K562 (cell line): ENCODE results near the gene STAB1. TPM values are rescaled to one million over a fixed set of nuclear protein-coding genes. Genes with fewer than 3 reads are reported as not detected.

Experiments
- ATAC-seq: fragments of 200-7000 bp; cut with Tn5 transposase; 3 replicates; pipeline ENCODE4 v1.9.1; 2020; ENCODE audit warnings: moderate library complexity
- BruUV-seq: library from RNA; stranded (reverse); fragments of 400-500 nt; replicated peaks from 2 replicates; lab custom pipeline; 2021; lab: Mats Ljungman, UMichigan
- CTCF ChIA-PET: fragments of 300-600 bp; formaldehyde crosslinking; extraction: SDS; loops from one replicate; lab custom pipeline; 2021; ENCODE audit warnings: low intra/inter-chr PET ratio; lab: Yijun Ruan, JAX
- POLR2A ChIA-PET: fragments of 300-600, 350-650 bp; sonication (Branson Sonifier 250); formaldehyde crosslinking; extraction: SDS; loops from one replicate; lab custom pipeline; 2021; ENCODE audit warnings: antibody characterized with exemption, inconsistent platforms; lab: Yijun Ruan, JAX
- DNase-seq, 4 experiments: peaks; one replicate each; pipeline versions ENCODE4 v3.0.0 to v3.0.0-alpha.2; 2011 to 2018; ENCODE audit warnings: low spot score in 3 of 4, mixed read lengths in 3 of 4; ENCODE audit errors: extremely low read depth in 1 of 4
- FAIRE-seq: peaks from 2 replicates; lab custom pipeline; 2011; peaks lifted over from hg19 to GRCh38; lab: Jason Lieb, UNC
- H2AFZ ChIP-seq: 2 replicates; pipeline ENCODE4 v1.6.0; 2011; ENCODE audit warnings: low read depth, low read length, control low read depth, inconsistent platforms
- H3K27ac ChIP-seq: fragments of 200-600 bp; 3 replicates; pipeline ENCODE4 v1.8.0; 2011; ENCODE audit warnings: low read depth, mild to moderate bottlenecking, control low read depth, inconsistent platforms, low read length, moderate library complexity, mixed read lengths; ENCODE audit errors: extremely low read depth
- H3K27me3 ChIP-seq, 2 experiments: fragments of 300-600 bp in 1 of 2; 2 replicates in 1 of 2; 3 replicates in 1 of 2; pipeline versions ENCODE4 v1.6.0 to v1.8.0; 2011; ENCODE audit warnings: inconsistent platforms in 2 of 2, low read length in 2 of 2, mild to moderate bottlenecking in 1 of 2, mixed read lengths in 1 of 2, moderate library complexity in 1 of 2; ENCODE audit not compliant: control insufficient read depth in 2 of 2, insufficient read depth in 2 of 2
- H3K36me3 ChIP-seq: fragments of 300-600 bp; 3 replicates; pipeline ENCODE4 v1.8.0; 2011; ENCODE audit warnings: mild to moderate bottlenecking, low read length, inconsistent platforms; ENCODE audit not compliant: control insufficient read depth, insufficient read depth
- H3K4me1 ChIP-seq, 2 experiments: fragments of 200-600 bp in 1 of 2; replicated peaks in 1 of 2; 2 replicates in 1 of 2; 3 replicates in 1 of 2; pipeline versions ENCODE4 v1.5.1 to v1.8.0; 2011; ENCODE audit warnings: inconsistent platforms in 2 of 2, low read length in 2 of 2, mild to moderate bottlenecking in 1 of 2, mixed read lengths in 1 of 2, moderate library complexity in 1 of 2; ENCODE audit not compliant: control insufficient read depth in 2 of 2, insufficient read depth in 2 of 2
- H3K4me2 ChIP-seq: 2 replicates; pipeline ENCODE4 v1.6.1; 2011; ENCODE audit warnings: low read length, control low read depth, inconsistent platforms, mixed read lengths; ENCODE audit not compliant: insufficient read depth
- H3K4me3 ChIP-seq: fragments of 200-600 bp; sonication (generic), shearing (Covaris generic); 2 replicates; pipeline ENCODE4 v1.5.1; 2016; ENCODE audit warnings: control low read depth, inconsistent platforms
- H3K79me2 ChIP-seq: fragments of 200-600 bp; 3 replicates; pipeline ENCODE4 v1.8.0; 2011; ENCODE audit warnings: low read length, inconsistent platforms; ENCODE audit not compliant: control insufficient read depth, insufficient read depth
- H3K9ac ChIP-seq, 2 experiments: 2 replicates each; pipeline versions ENCODE4 v1.6.0 to v1.6.1; 2011; ENCODE audit warnings: low read depth in 2 of 2, low read length in 2 of 2, control low read depth in 1 of 2, inconsistent platforms in 1 of 2, mild to moderate bottlenecking in 1 of 2, mixed read lengths in 1 of 2; ENCODE audit not compliant: insufficient read depth in 1 of 2
- H3K9me1 ChIP-seq: one replicate; pipeline ENCODE4 v1.6.0; 2011; ENCODE audit warnings: inconsistent platforms, mild to moderate bottlenecking, low read length, moderate library complexity; ENCODE audit not compliant: control insufficient read depth, insufficient read depth
- H3K9me3 ChIP-seq: replicated peaks from 2 replicates; pipeline ENCODE4 v1.5.1; 2011; ENCODE audit warnings: low read depth, low read length, inconsistent platforms; ENCODE audit not compliant: control insufficient read depth, insufficient read depth
- H4K20me1 ChIP-seq: replicated peaks from 2 replicates; pipeline ENCODE4 v1.6.1; 2011; ENCODE audit warnings: low read length, inconsistent platforms, mixed read lengths; ENCODE audit not compliant: control insufficient read depth, insufficient read depth
- POLR2G ChIP-seq: fragments of 200-400 bp; formaldehyde crosslinking; IDR thresholded peaks from 2 replicates; pipeline ENCODE4 v1.6.1; 2017; ENCODE audit warnings: low read depth, mild to moderate bottlenecking, antibody characterized with exemption, low read length, moderate library complexity
- XRCC4 ChIP-seq: IDR thresholded peaks from one replicate; pipeline ENCODE4 v1.6.1; 2011; ENCODE audit not compliant: insufficient read depth, insufficient read length; ENCODE audit errors: extremely low read depth
- WGBS: fragments of 100-300 bp; shearing (Covaris generic); methylation state at CpG from one replicate; pipeline ENCODE4 v1.1.6; 2016; ENCODE audit warnings: low coverage, mixed read lengths; ENCODE audit not compliant: insufficient coverage; ENCODE audit errors: missing lambda C conversion rate; 5-methylcytosine and 5-hydroxymethylcytosine counted together
- in situ Hi-C: fragments of 300-500 bp; cut with MboI; formaldehyde crosslinking; loops from 4 replicates; pipeline ENCODE4 v1.15.0; 2018; ENCODE audit warnings: inconsistent platforms, mixed read lengths
- intact Hi-C: fragments of 100-400 bp; cut with micrococcal nuclease; formaldehyde crosslinking; loops from 2 replicates; pipeline ENCODE4 v1.14.2; 2022
- polyA plus RNA-seq, 8 experiments: library from polyadenylated mRNA; depleted of rRNA in 4 of 8; stranded (reverse) in 5 of 8; unstranded in 3 of 8; fragments of >200 nt; fragmentation: Nextera tagmentation in 2 of 8; fragmentation: Illumina TruSeq in 1 of 8; extraction: Ambion mirVana in 2 of 8; extraction: Trizol in 1 of 8; gene quantifications; 2 replicates each; pipeline versions ENCODE4 v1.2.1 to v1.2.3, GENCODE V29; 2011 to 2014; ENCODE audit warnings: inconsistent platforms in 1 of 8, missing spikeins in 1 of 8
- total RNA-seq, 7 experiments: library from RNA; depleted of rRNA in 6 of 7; stranded (reverse); fragments of >200 nt in 6 of 7; fragmentation: Illumina TruSeq in 2 of 7; extraction: Trizol in 2 of 7; gene quantifications; 2 replicates each; pipeline versions ENCODE4 v1.2.1 to v1.2.3, GENCODE V29; 2011 to 2021; ENCODE audit warnings: low replicate concordance in 1 of 7
- TF ChIP-seq, protein P1 (sequence below): fragments of 450-650 bp; IDR thresholded peaks from 2 replicates; pipeline ENCODE4 v1.6.1; 2016; ENCODE audit warnings: mild to moderate bottlenecking, moderate library complexity
- TF ChIP-seq, protein P2 (sequence below): IDR thresholded peaks from 2 replicates; pipeline ENCODE4 v1.6.1; 2011; ENCODE audit warnings: borderline replicate concordance, low read depth, mild to moderate bottlenecking, moderate library complexity, low read length; ENCODE audit not compliant: insufficient read depth, poor library complexity, severe bottlenecking

The STAB1 gene
- total and polyA plus RNA-seq, 9 of the 15 experiments (the other 6 are each of a cell fraction or from before 2014, with no cell fraction given) = 0.20 to 3.9 (median 1.2) TPM

GRCh38 chr3:52481819-52482521, 13.2 kb upstream of the STAB1 start:
- Histone ChIP-seq H3K4me2 (no peak overlapping the region), H4K20me1 (no peaks in the 10 kb centered on the region), H3K9ac (peak overlapping the region in 1 of 2 experiments; percentile 45; a peak in 1 of 4 replicates), H3K9me3 (no peaks in the 10 kb centered on the region), H3K4me1 (peaks cover 0 to 10% of the 10 kb centered on the region in 2 experiments; a peak in 2 of 5 replicates), H3K79me2 (no peaks in the 10 kb centered on the region), H3K4me3 (no peak overlapping the region), H3K27ac (no peak overlapping the region), H3K36me3 (peaks cover 70% of the 10 kb centered on the region; the same call in 2 of the 3 replicates), H3K9me1 (no peaks in the 10 kb centered on the region), H2AFZ (no peak overlapping the region), H3K27me3 (no peaks in the 10 kb centered on the region)
- intact Hi-C loops = loop anchor here (2.0 to 5.0 kb wide), 2 partner anchors 53 to 200 kb away; no protein-coding TSS in a partner anchor
- DNase-seq (peak; percentile 60 to 74 (median 65)), ATAC-seq (peak; percentile 88), FAIRE-seq (no peak)
- CTCF ChIA-PET = interaction anchor here (0.6 kb wide), 1 partner anchor 200 kb away, joined by 6 read pairs; no protein-coding TSS in a partner anchor
- POLR2A ChIA-PET = interaction anchor here (0.8 to 1.1 kb wide), 2 partner anchors 21 to 42 kb away, joined by 3 read pairs; no protein-coding TSS in a partner anchor
- no TSS peak for BruUV-seq
- in situ Hi-C loops = no loop called here
- 81% methylated on average over 11 of the region's 23 CpGs for WGBS
- TF ChIP-seq, protein P1, sequence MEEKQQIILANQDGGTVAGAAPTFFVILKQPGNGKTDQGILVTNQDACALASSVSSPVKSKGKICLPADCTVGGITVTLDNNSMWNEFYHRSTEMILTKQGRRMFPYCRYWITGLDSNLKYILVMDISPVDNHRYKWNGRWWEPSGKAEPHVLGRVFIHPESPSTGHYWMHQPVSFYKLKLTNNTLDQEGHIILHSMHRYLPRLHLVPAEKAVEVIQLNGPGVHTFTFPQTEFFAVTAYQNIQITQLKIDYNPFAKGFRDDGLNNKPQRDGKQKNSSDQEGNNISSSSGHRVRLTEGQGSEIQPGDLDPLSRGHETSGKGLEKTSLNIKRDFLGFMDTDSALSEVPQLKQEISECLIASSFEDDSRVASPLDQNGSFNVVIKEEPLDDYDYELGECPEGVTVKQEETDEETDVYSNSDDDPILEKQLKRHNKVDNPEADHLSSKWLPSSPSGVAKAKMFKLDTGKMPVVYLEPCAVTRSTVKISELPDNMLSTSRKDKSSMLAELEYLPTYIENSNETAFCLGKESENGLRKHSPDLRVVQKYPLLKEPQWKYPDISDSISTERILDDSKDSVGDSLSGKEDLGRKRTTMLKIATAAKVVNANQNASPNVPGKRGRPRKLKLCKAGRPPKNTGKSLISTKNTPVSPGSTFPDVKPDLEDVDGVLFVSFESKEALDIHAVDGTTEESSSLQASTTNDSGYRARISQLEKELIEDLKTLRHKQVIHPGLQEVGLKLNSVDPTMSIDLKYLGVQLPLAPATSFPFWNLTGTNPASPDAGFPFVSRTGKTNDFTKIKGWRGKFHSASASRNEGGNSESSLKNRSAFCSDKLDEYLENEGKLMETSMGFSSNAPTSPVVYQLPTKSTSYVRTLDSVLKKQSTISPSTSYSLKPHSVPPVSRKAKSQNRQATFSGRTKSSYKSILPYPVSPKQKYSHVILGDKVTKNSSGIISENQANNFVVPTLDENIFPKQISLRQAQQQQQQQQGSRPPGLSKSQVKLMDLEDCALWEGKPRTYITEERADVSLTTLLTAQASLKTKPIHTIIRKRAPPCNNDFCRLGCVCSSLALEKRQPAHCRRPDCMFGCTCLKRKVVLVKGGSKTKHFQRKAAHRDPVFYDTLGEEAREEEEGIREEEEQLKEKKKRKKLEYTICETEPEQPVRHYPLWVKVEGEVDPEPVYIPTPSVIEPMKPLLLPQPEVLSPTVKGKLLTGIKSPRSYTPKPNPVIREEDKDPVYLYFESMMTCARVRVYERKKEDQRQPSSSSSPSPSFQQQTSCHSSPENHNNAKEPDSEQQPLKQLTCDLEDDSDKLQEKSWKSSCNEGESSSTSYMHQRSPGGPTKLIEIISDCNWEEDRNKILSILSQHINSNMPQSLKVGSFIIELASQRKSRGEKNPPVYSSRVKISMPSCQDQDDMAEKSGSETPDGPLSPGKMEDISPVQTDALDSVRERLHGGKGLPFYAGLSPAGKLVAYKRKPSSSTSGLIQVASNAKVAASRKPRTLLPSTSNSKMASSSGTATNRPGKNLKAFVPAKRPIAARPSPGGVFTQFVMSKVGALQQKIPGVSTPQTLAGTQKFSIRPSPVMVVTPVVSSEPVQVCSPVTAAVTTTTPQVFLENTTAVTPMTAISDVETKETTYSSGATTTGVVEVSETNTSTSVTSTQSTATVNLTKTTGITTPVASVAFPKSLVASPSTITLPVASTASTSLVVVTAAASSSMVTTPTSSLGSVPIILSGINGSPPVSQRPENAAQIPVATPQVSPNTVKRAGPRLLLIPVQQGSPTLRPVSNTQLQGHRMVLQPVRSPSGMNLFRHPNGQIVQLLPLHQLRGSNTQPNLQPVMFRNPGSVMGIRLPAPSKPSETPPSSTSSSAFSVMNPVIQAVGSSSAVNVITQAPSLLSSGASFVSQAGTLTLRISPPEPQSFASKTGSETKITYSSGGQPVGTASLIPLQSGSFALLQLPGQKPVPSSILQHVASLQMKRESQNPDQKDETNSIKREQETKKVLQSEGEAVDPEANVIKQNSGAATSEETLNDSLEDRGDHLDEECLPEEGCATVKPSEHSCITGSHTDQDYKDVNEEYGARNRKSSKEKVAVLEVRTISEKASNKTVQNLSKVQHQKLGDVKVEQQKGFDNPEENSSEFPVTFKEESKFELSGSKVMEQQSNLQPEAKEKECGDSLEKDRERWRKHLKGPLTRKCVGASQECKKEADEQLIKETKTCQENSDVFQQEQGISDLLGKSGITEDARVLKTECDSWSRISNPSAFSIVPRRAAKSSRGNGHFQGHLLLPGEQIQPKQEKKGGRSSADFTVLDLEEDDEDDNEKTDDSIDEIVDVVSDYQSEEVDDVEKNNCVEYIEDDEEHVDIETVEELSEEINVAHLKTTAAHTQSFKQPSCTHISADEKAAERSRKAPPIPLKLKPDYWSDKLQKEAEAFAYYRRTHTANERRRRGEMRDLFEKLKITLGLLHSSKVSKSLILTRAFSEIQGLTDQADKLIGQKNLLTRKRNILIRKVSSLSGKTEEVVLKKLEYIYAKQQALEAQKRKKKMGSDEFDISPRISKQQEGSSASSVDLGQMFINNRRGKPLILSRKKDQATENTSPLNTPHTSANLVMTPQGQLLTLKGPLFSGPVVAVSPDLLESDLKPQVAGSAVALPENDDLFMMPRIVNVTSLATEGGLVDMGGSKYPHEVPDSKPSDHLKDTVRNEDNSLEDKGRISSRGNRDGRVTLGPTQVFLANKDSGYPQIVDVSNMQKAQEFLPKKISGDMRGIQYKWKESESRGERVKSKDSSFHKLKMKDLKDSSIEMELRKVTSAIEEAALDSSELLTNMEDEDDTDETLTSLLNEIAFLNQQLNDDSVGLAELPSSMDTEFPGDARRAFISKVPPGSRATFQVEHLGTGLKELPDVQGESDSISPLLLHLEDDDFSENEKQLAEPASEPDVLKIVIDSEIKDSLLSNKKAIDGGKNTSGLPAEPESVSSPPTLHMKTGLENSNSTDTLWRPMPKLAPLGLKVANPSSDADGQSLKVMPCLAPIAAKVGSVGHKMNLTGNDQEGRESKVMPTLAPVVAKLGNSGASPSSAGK = no peak
- TF ChIP-seq POLR2G (0 out of 2 replicates have a peak, but pooled peaks have one; percentile 27), XRCC4 (no peak)
- TF ChIP-seq, protein P2, sequence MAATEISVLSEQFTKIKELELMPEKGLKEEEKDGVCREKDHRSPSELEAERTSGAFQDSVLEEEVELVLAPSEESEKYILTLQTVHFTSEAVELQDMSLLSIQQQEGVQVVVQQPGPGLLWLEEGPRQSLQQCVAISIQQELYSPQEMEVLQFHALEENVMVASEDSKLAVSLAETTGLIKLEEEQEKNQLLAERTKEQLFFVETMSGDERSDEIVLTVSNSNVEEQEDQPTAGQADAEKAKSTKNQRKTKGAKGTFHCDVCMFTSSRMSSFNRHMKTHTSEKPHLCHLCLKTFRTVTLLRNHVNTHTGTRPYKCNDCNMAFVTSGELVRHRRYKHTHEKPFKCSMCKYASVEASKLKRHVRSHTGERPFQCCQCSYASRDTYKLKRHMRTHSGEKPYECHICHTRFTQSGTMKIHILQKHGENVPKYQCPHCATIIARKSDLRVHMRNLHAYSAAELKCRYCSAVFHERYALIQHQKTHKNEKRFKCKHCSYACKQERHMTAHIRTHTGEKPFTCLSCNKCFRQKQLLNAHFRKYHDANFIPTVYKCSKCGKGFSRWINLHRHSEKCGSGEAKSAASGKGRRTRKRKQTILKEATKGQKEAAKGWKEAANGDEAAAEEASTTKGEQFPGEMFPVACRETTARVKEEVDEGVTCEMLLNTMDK = peak; percentile 80
